Left lung (tissue), 10 donors: ENCODE data around the gene ANGPTL8. TPM values are rescaled to one million over a fixed set of nuclear protein-coding genes. Genes with fewer than 3 reads are reported as not detected.

ENCODE experiments used
- ATAC-seq: fragments of 200-7000 bp; cut with Tn5 transposase; one replicate; pipeline ENCODE4 v1.9.1; 2020; ENCODE audit warnings: moderate library complexity
- DNase-seq, 4 donors: peaks; one replicate each; pipeline ENCODE4 v3.0.0-alpha.2; 2013 to 2020
- H3K27ac ChIP-seq, 2 donors: fragments of 200-600 bp; sonication (generic) in 1 of 2; one replicate each; pipeline versions ENCODE4 v1.5.0 to v1.8.0; 2020 to 2021
- H3K27me3 ChIP-seq, 2 donors: fragments of 200-600 bp; sonication (generic) in 1 of 2; one replicate each; pipeline versions ENCODE4 v1.5.0 to v1.8.0; 2020 to 2021
- H3K36me3 ChIP-seq, 2 donors: fragments of 200-600 bp; sonication (generic) in 1 of 2; one replicate each; pipeline versions ENCODE4 v1.5.0 to v1.8.0; 2020 to 2021
- H3K4me1 ChIP-seq, 2 donors: fragments of 200-600 bp; one replicate each; pipeline ENCODE4 v1.8.0; 2021
- H3K4me3 ChIP-seq, 2 donors: fragments of 200-600 bp; sonication (generic) in 1 of 2; one replicate each; pipeline versions ENCODE4 v1.5.0 to v1.8.0; 2020 to 2021; ENCODE audit warnings: mild to moderate bottlenecking in 1 of 2
- H3K9me3 ChIP-seq, 2 donors: fragments of 200-600 bp; sonication (generic) in 1 of 2; one replicate each; pipeline versions ENCODE4 v1.5.0 to v1.8.0; 2020 to 2021
- intact Hi-C, 2 donors: fragments of 100-400 bp; cut with DNase I; formaldehyde crosslinking; loops; one replicate each; pipeline versions ENCODE4 v1.11.2 to v1.14.2; 2022
- polyA plus RNA-seq, 6 donors: library from polyadenylated mRNA; unstranded; fragments of 120-200 nt; gene quantifications; one replicate each; pipeline ENCODE4 v1.2.1, GENCODE V29; 2013; ENCODE audit not compliant: insufficient read length in 6 of 6
- total RNA-seq, 2 donors: library from RNA; stranded (reverse); fragmentation: NEBNext Ultra II Directional; extraction: Animal tissue kit (Norgen Biotek cat#: 25700); gene quantifications; one replicate each; pipeline ENCODE4 v1.2.1, GENCODE V29; 2021
- TF ChIP-seq, protein P1 (sequence below), 2 donors: fragments of 200-600 bp; sonication (generic) in 1 of 2; IDR thresholded peaks; one replicate each; pipeline versions ENCODE4 v1.5.0 to v1.8.0; 2021; ENCODE audit warnings: antibody characterized with exemption in 2 of 2
- donor health status: DM: no; HTN: yes; CAD: no.
- donor health status: DM: no; HTN: no; CAD: no.

Gene ANGPTL8
- total and polyA plus RNA-seq, 8 donors, result 0.49 to 1.3 (median 1.0) TPM; not detected in 2

DNA sequence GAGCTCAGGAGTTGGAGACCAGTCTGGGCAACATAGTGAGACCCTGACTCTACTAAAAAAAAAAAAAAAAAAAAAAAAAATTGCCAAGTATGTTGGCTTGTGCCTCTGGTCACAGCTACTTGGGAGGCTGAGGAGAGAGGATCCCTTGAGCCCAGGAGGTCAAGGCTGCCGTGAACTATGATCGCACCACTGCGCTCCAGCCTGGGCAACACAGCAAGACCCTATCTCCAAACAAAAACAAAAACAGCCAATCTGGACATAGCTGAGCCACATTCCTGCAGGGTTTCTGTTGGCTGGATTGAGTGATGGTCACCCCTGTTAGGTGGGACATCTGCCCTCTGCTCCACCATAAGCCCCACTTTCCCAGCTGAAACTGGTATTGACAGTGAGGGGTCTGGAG, 13.6 kb upstream of the ANGPTL8 start:
- TF ChIP-seq, protein P1, sequence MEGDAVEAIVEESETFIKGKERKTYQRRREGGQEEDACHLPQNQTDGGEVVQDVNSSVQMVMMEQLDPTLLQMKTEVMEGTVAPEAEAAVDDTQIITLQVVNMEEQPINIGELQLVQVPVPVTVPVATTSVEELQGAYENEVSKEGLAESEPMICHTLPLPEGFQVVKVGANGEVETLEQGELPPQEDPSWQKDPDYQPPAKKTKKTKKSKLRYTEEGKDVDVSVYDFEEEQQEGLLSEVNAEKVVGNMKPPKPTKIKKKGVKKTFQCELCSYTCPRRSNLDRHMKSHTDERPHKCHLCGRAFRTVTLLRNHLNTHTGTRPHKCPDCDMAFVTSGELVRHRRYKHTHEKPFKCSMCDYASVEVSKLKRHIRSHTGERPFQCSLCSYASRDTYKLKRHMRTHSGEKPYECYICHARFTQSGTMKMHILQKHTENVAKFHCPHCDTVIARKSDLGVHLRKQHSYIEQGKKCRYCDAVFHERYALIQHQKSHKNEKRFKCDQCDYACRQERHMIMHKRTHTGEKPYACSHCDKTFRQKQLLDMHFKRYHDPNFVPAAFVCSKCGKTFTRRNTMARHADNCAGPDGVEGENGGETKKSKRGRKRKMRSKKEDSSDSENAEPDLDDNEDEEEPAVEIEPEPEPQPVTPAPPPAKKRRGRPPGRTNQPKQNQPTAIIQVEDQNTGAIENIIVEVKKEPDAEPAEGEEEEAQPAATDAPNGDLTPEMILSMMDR (IDR thresholded peaks at IDR 0.05), result no peak
- Histone ChIP-seq H3K36me3 (peaks cover 0 to 60% of the 10 kb centered on the region in 2 donors), H3K27ac (no peak overlapping the region), H3K4me1 (no peaks in the 10 kb centered on the region), H3K4me3 (no peak overlapping the region), H3K27me3 (no peaks in the 10 kb centered on the region), H3K9me3 (peaks cover 0 to 8% of the 10 kb centered on the region in 2 donors)
- no peak for DNase-seq
- no peak for ATAC-seq
- intact Hi-C loops, result no loop called here

DNA sequence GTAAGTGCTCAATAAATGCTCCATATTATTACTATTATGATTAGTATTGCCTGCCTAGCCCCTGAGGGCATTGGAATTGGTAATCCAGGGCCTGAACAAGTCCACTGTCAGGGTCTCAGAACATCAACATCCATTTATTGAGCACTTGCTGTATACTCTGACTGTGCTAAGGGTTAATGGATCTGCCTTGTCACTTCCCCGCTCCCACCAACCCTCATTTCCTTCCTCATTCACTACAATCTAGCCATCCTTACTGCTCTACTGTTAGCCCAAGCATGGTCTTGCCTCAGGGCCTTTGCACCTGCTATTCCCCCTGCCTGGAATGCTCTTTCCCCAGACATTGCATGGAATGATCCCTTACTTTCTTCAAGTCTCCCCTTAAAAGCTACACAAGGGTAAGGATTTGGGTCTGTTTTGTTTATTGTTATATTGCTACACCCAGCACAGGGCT, 12.7 kb upstream of the ANGPTL8 start:
- Histone ChIP-seq H3K27ac (no peak overlapping the region), H3K27me3 (no peaks in the 10 kb centered on the region), H3K4me3 (no peak overlapping the region), H3K9me3 (no peaks in the 10 kb centered on the region), H3K4me1 (no peaks in the 10 kb centered on the region), H3K36me3 (peaks cover 0 to 54% of the 10 kb centered on the region in 2 donors)
- no peak for ATAC-seq
- intact Hi-C loops, result no loop called here
- no peak for DNase-seq
- TF ChIP-seq, protein P1 (IDR thresholded peaks at IDR 0.05), result no peak

DNA sequence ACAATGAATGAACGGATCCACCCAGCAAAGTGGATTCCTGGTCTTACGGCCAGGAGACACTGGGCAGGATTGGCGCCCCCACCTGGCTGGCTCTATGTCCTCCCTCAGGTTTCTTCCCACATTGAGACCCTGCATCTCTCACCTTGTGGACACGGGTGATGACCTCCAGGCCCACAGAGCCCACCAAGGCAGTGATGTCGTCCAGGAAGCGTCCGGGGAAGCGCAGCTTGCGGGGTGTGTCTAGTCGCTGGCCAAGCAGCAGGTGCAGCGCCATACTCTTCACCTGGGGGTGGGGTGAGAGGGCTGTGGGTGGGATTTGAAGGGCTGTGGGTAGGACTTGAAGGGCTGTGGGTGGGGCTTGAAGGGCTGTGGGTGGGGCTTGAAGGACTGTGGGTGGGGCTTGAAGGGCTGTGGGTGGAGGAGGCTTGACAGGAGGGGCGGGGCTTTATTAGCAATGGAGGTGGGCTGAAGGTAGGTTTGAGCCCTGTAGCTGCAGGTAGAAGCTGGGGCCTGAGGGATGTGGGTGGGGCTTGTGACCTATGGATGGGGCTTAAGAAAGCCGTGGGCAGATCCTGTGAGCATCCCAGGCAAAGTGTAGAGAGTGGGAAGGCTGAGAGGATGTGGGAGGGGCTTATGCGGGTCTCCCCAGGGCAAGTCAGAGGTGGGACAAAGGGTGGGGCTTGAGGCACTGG, 12.1 kb upstream of the ANGPTL8 start:
- TF ChIP-seq, protein P1 (IDR thresholded peaks at IDR 0.05), result no peak
- DNase-seq (no peak), ATAC-seq (no peak)
- peaks cover 0 to 54% of the 10 kb centered on the region in 2 donors for H3K36me3 ChIP-seq
- H3K4me1 ChIP-seq, result no peaks in the 10 kb centered on the region
- H3K9me3 ChIP-seq, result no peaks in the 10 kb centered on the region
- no peak overlapping the region for H3K4me3 ChIP-seq
- H3K27me3 ChIP-seq, result no peaks in the 10 kb centered on the region
- intact Hi-C loops, result no loop called here
- no peak overlapping the region for H3K27ac ChIP-seq

DNA sequence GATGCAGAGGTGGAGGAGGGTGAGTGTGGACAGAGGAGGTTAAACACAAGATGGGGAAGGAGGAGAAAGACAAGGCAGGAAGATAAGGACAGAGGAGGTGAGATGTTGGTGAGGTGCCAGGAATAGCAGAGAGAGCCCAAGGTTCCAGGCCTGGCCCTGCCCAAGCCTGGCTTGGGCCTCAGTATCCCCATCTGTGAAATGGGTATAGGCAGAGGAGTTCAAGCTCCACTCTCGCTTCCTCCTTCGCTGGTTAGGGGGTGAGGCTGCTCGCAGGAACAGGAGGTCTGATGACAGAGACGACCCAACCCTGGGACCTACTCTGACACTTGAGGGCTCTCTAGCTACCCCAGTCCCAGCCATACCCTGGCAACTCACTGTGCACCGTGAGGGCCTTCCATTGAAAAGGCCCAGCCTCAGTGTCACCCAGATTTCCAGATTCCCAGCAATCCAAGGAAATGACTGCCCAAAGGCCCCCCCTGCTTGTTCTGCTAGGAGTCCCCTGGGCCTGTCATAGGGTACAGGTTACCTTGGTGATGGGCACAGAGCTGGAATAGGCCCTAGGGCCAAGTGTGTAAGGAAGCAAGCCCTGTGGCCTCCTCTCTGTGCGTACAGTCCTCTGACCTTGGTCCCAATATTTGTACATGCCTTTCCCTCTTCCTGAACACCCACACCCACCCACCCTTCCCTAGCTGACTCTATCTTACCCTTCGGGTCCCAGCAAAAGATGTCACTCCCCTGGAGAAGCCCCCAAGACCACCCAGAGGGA, 8.6 kb upstream of the ANGPTL8 start:
- peaks cover 0 to 45% of the 10 kb centered on the region in 2 donors for H3K36me3 ChIP-seq

DNA sequence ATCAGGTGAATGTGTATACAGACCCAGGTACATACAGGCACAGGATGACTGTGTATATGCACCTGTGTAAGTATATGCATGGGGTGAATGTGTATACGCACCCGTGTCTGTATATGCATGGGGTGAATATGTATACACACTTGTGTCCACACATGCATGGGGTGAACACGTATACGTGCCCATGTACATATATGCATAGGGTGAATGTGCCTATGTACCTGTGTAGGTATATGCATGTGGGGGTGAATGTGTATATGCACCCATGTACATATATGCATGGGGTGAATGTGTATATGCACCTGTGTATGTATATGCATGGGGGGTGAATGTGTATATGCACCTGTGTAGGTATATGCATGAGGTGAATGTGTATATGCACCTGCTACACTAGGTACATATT, 6.9 kb upstream of the ANGPTL8 start:
- no peaks in the 10 kb centered on the region for H3K27me3 ChIP-seq
- no peaks in the 10 kb centered on the region for H3K4me1 ChIP-seq
- no peaks in the 10 kb centered on the region for H3K9me3 ChIP-seq
- H3K36me3 ChIP-seq, result peaks cover 0 to 48% of the 10 kb centered on the region in 2 donors
- ATAC-seq, result no peak
- intact Hi-C loops, result no loop called here
- TF ChIP-seq, protein P1 (IDR thresholded peaks at IDR 0.05), result no peak
- no peak for DNase-seq
- H3K4me3 ChIP-seq, result no peak overlapping the region
- no peak overlapping the region for H3K27ac ChIP-seq

More for the DNA sequence above, 8.6 kb upstream of the ANGPTL8 start:
- no peaks in the 10 kb centered on the region for H3K9me3 ChIP-seq
- H3K4me1 ChIP-seq, result no peaks in the 10 kb centered on the region
- ATAC-seq (no peak), DNase-seq (no peak)
- no peaks in the 10 kb centered on the region for H3K27me3 ChIP-seq
- H3K27ac ChIP-seq, result no peak overlapping the region
- H3K4me3 ChIP-seq, result no peak overlapping the region
- TF ChIP-seq, protein P1 (IDR thresholded peaks at IDR 0.05), result no peak
- intact Hi-C loops, result no loop called here
